Loucy (cell line): ENCODE results near the gene CD9.

Experiments used
- CTCF ChIP-seq: fragments of 200-600 bp; sonication (generic); conservative IDR thresholded peaks from 2 replicates; pipeline ENCODE4 v1.5.1; 2014; ENCODE audit warnings: mild to moderate bottlenecking, antibody characterized with exemption, low read length
- EZH2phosphoT487 ChIP-seq: fragments of 200-600 bp; IDR thresholded peaks from 2 replicates; pipeline ENCODE4 v1.6.1; 2018; ENCODE audit warnings: antibody characterized with exemption, mild to moderate bottlenecking, moderate library complexity, borderline replicate concordance

DNA sequence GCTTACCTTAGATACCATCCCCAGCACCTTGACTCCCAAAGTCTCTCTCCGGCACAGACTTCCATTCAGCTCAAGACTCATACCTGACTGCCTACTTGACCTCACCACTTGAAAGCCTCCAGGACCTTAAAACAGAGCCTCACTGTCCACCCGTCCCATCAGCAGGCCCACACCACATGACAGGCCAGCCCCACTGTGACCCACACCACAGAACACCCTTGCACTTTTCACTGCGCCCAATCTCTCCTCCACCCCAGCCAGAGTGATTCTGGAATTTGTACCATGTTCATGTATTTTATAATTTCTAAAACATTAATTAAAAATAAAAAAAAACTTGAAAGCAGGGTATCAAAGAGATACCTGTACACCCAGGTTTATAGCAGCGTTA is 82.2 kb downstream of the CD9 start:
- TF ChIP-seq CTCF (no peak), EZH2phosphoT487 (no peak)
